K562 (cell line): ENCODE data around the gene TMEM203. TPM values are rescaled to one million over a fixed set of nuclear protein-coding genes. Genes with fewer than 3 reads are reported as not detected.
A peak's percentile ranks its signal among the peaks of the same experiment; 100 is the strongest.

Experiments used
- ATAC-seq: fragments of 200-7000 bp; cut with Tn5 transposase; 3 replicates; pipeline ENCODE4 v1.9.1; 2020; ENCODE audit warnings: moderate library complexity
- BruUV-seq: library from RNA; stranded (reverse); fragments of 400-500 nt; replicated peaks from 2 replicates; lab custom pipeline; 2021; lab: Mats Ljungman, UMichigan
- CTCF ChIA-PET: fragments of 300-600 bp; formaldehyde crosslinking; extraction: SDS; loops from one replicate; lab custom pipeline; 2021; ENCODE audit warnings: low intra/inter-chr PET ratio; lab: Yijun Ruan, JAX
- POLR2A ChIA-PET: fragments of 300-600, 350-650 bp; sonication (Branson Sonifier 250); formaldehyde crosslinking; extraction: SDS; loops from one replicate; lab custom pipeline; 2021; ENCODE audit warnings: antibody characterized with exemption, inconsistent platforms; lab: Yijun Ruan, JAX
- DNase-seq, 4 experiments: peaks; one replicate each; pipeline versions ENCODE4 v3.0.0 to v3.0.0-alpha.2; 2011 to 2018; ENCODE audit warnings: low spot score in 3 of 4, mixed read lengths in 3 of 4; ENCODE audit errors: extremely low read depth in 1 of 4
- FAIRE-seq: peaks from 2 replicates; lab custom pipeline; 2011; peaks lifted over from hg19 to GRCh38; lab: Jason Lieb, UNC
- H2AFZ ChIP-seq: 2 replicates; pipeline ENCODE4 v1.6.0; 2011; ENCODE audit warnings: low read depth, low read length, control low read depth, inconsistent platforms
- H3K27ac ChIP-seq: fragments of 200-600 bp; 3 replicates; pipeline ENCODE4 v1.8.0; 2011; ENCODE audit warnings: low read depth, mild to moderate bottlenecking, control low read depth, inconsistent platforms, low read length, moderate library complexity, mixed read lengths; ENCODE audit errors: extremely low read depth
- H3K27me3 ChIP-seq, 2 experiments: fragments of 300-600 bp in 1 of 2; 2 replicates in 1 of 2; 3 replicates in 1 of 2; pipeline versions ENCODE4 v1.6.0 to v1.8.0; 2011; ENCODE audit warnings: inconsistent platforms in 2 of 2, low read length in 2 of 2, mild to moderate bottlenecking in 1 of 2, mixed read lengths in 1 of 2, moderate library complexity in 1 of 2; ENCODE audit not compliant: control insufficient read depth in 2 of 2, insufficient read depth in 2 of 2
- H3K36me3 ChIP-seq: fragments of 300-600 bp; 3 replicates; pipeline ENCODE4 v1.8.0; 2011; ENCODE audit warnings: mild to moderate bottlenecking, low read length, inconsistent platforms; ENCODE audit not compliant: control insufficient read depth, insufficient read depth
- H3K4me1 ChIP-seq, 2 experiments: fragments of 200-600 bp in 1 of 2; replicated peaks in 1 of 2; 2 replicates in 1 of 2; 3 replicates in 1 of 2; pipeline versions ENCODE4 v1.5.1 to v1.8.0; 2011; ENCODE audit warnings: inconsistent platforms in 2 of 2, low read length in 2 of 2, mild to moderate bottlenecking in 1 of 2, mixed read lengths in 1 of 2, moderate library complexity in 1 of 2; ENCODE audit not compliant: control insufficient read depth in 2 of 2, insufficient read depth in 2 of 2
- H3K4me2 ChIP-seq: 2 replicates; pipeline ENCODE4 v1.6.1; 2011; ENCODE audit warnings: low read length, control low read depth, inconsistent platforms, mixed read lengths; ENCODE audit not compliant: insufficient read depth
- H3K4me3 ChIP-seq: fragments of 200-600 bp; sonication (generic), shearing (Covaris generic); 2 replicates; pipeline ENCODE4 v1.5.1; 2016; ENCODE audit warnings: control low read depth, inconsistent platforms
- H3K79me2 ChIP-seq: fragments of 200-600 bp; 3 replicates; pipeline ENCODE4 v1.8.0; 2011; ENCODE audit warnings: low read length, inconsistent platforms; ENCODE audit not compliant: control insufficient read depth, insufficient read depth
- H3K9ac ChIP-seq, 2 experiments: 2 replicates each; pipeline versions ENCODE4 v1.6.0 to v1.6.1; 2011; ENCODE audit warnings: low read depth in 2 of 2, low read length in 2 of 2, control low read depth in 1 of 2, inconsistent platforms in 1 of 2, mild to moderate bottlenecking in 1 of 2, mixed read lengths in 1 of 2; ENCODE audit not compliant: insufficient read depth in 1 of 2
- H3K9me1 ChIP-seq: one replicate; pipeline ENCODE4 v1.6.0; 2011; ENCODE audit warnings: inconsistent platforms, mild to moderate bottlenecking, low read length, moderate library complexity; ENCODE audit not compliant: control insufficient read depth, insufficient read depth
- H3K9me3 ChIP-seq: replicated peaks from 2 replicates; pipeline ENCODE4 v1.5.1; 2011; ENCODE audit warnings: low read depth, low read length, inconsistent platforms; ENCODE audit not compliant: control insufficient read depth, insufficient read depth
- H4K20me1 ChIP-seq: replicated peaks from 2 replicates; pipeline ENCODE4 v1.6.1; 2011; ENCODE audit warnings: low read length, inconsistent platforms, mixed read lengths; ENCODE audit not compliant: control insufficient read depth, insufficient read depth
- FOXP1 ChIP-seq: sonication (generic); formaldehyde crosslinking; IDR thresholded peaks from 2 replicates; pipeline ENCODE4 v1.8.0; 2022; ENCODE audit warnings: mild to moderate bottlenecking, missing genetic modification reagents
- LCOR ChIP-seq: sonication (generic); formaldehyde crosslinking; IDR thresholded peaks from 2 replicates; pipeline ENCODE4 v1.8.0; 2022; ENCODE audit warnings: mild to moderate bottlenecking, missing genetic modification reagents
- MYNN ChIP-seq, 2 experiments: sonication (generic); formaldehyde crosslinking in 1 of 2; IDR thresholded peaks; 2 replicates each; pipeline versions ENCODE4 v1.5.0 to v1.6.1; 2016 to 2020; ENCODE audit warnings: antibody characterized with exemption in 1 of 2, missing genetic modification reagents in 1 of 2
- PHB2 ChIP-seq: fragments of 450-650 bp; IDR thresholded peaks from 2 replicates; pipeline ENCODE4 v1.6.1; 2017; ENCODE audit warnings: low read depth
- RCOR1 ChIP-seq, 2 experiments: IDR thresholded peaks; 2 replicates each; pipeline ENCODE4 v1.6.1; 2012; ENCODE audit warnings: low read depth in 2 of 2, low read length in 2 of 2, borderline replicate concordance in 1 of 2, improper control_type of control experiment in 1 of 2
- SNRNP70 ChIP-seq: fragments of 200-400 bp; formaldehyde crosslinking; optimal IDR thresholded peaks from 2 replicates; pipeline ENCODE3; 2017; ENCODE audit warnings: low read depth, low read length
- STAG1 ChIP-seq: sonication (generic); formaldehyde crosslinking; IDR thresholded peaks from 2 replicates; pipeline ENCODE4 v1.5.0; 2020; ENCODE audit warnings: missing genetic modification reagents, borderline replicate concordance
- TCF7 ChIP-seq: sonication (generic); IDR thresholded peaks from 2 replicates; pipeline ENCODE4 v1.6.1; 2016; ENCODE audit warnings: antibody characterized with exemption, borderline replicate concordance
- TRIM28 ChIP-seq: fragments of 450-650 bp; IDR thresholded peaks from 2 replicates; pipeline ENCODE4 v1.6.1; 2017
- WGBS: fragments of 100-300 bp; shearing (Covaris generic); methylation state at CpG from one replicate; pipeline ENCODE4 v1.1.6; 2016; ENCODE audit warnings: low coverage, mixed read lengths; ENCODE audit not compliant: insufficient coverage; ENCODE audit errors: missing lambda C conversion rate; 5-methylcytosine and 5-hydroxymethylcytosine counted together
- in situ Hi-C: fragments of 300-500 bp; cut with MboI; formaldehyde crosslinking; loops from 4 replicates; pipeline ENCODE4 v1.15.0; 2018; ENCODE audit warnings: inconsistent platforms, mixed read lengths
- intact Hi-C: fragments of 100-400 bp; cut with micrococcal nuclease; formaldehyde crosslinking; loops from 2 replicates; pipeline ENCODE4 v1.14.2; 2022
- polyA plus RNA-seq, 8 experiments: library from polyadenylated mRNA; depleted of rRNA in 4 of 8; stranded (reverse) in 5 of 8; unstranded in 3 of 8; fragments of >200 nt; fragmentation: Nextera tagmentation in 2 of 8; fragmentation: Illumina TruSeq in 1 of 8; extraction: Ambion mirVana in 2 of 8; extraction: Trizol in 1 of 8; gene quantifications; 2 replicates each; pipeline versions ENCODE4 v1.2.1 to v1.2.3, GENCODE V29; 2011 to 2014; ENCODE audit warnings: inconsistent platforms in 1 of 8, missing spikeins in 1 of 8
- total RNA-seq, 7 experiments: library from RNA; depleted of rRNA in 6 of 7; stranded (reverse); fragments of >200 nt in 6 of 7; fragmentation: Illumina TruSeq in 2 of 7; extraction: Trizol in 2 of 7; gene quantifications; 2 replicates each; pipeline versions ENCODE4 v1.2.1 to v1.2.3, GENCODE V29; 2011 to 2021; ENCODE audit warnings: low replicate concordance in 1 of 7
- TF ChIP-seq, protein P1 (sequence below): fragments of 450-650 bp; IDR thresholded peaks from 2 replicates; pipeline ENCODE4 v1.7.1; 2018; ENCODE audit warnings: mild to moderate bottlenecking, low read depth; ENCODE audit not compliant: partially characterized antibody
- TF ChIP-seq, protein P2 (sequence below): fragments of 150-350 bp; IDR thresholded peaks from 2 replicates; pipeline ENCODE4 v1.6.1; 2014; ENCODE audit warnings: low read depth, mild to moderate bottlenecking, low read length, borderline replicate concordance
- TF ChIP-seq, protein P3 (sequence below): fragments of 450-650 bp; IDR thresholded peaks from 2 replicates; pipeline ENCODE4 v1.6.1; 2018; ENCODE audit warnings: mild to moderate bottlenecking, low read depth; ENCODE audit not compliant: partially characterized antibody

Gene TMEM203
- total and polyA plus RNA-seq, 9 of the 15 experiments (the other 6 are each of a cell fraction or from before 2014, with no cell fraction given): 8.8 to 59.5 (median 37.6) TPM

DNA sequence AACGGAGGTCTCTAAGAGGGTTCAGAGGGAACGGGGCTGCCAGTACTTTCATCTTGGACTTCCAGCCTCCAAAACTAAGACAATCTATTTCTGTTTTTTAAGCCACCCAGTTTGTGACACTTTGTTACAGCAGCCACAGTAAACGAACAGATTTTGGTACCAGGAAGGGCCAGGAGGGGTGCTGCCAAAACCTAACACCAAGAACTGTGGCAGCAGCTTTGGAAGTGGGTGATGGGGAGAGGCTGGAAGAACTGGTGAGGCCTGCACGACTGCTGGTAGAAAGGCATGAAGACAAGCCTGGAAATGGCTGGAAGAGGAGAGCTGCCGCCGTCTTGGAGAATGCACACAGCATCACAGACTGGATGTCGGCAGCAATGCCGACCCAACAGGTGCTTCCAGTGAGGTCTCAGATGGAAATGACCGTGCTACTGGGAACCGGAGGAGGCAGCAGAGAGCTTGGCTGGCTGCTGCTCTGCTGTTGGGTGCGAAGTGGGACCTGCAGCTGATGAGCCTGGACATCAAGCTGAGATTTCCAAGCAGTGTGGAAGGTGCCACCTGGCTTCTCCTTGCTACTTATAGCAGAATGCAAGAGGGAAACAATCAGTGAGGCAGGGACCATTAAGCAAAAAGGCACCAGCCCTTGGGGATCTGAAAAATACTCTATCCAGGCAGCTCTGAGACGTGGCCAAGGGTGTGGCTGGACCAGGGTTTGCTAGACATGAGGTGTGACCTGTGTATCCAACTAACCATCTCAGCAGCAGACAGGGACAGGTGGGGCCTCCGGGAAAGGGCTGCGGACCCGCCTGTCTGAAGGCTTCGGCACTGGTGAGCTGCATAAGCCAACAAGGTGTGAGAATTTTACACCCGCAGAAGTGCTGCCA is 28.9 kb downstream of the TMEM203 start:
- Histone ChIP-seq H3K36me3 (peaks cover 32% of the 10 kb centered on the region; the same call in 1 of the 3 replicates), H2AFZ (no peak overlapping the region), H3K4me3 (no peak overlapping the region), H3K4me2 (no peak overlapping the region), H3K9ac (no peak overlapping the region), H3K27ac (no peak overlapping the region), H3K27me3 (no peaks in the 10 kb centered on the region), H4K20me1 (0 out of 2 replicates have a peak, but pooled peaks cover 5% of the 10 kb centered on the region), H3K4me1 (peaks cover 3 to 81% of the 10 kb centered on the region in 2 experiments; a peak in 3 of 5 replicates), H3K9me1 (no peaks in the 10 kb centered on the region), H3K79me2 (no peaks in the 10 kb centered on the region), H3K9me3 (no peaks in the 10 kb centered on the region)
- no TSS peak for BruUV-seq
- ChIA-PET POLR2A (interaction anchor here (0.6 to 1.9 kb wide), 13 partner anchors 10 to 132 kb away, joined by 3 to 13 read pairs (median 4); partner anchors contain the start of genes ANAPC2, MAN1B1, SSNA1 and TPRN), CTCF (no interaction called here)
- ATAC-seq: peak; percentile 88
- peak; percentile 88 for FAIRE-seq
- 37% methylated on average over 17 of the region's 17 CpGs for WGBS
- intact Hi-C loops (no loop called here), in situ Hi-C loops (no loop called here)
- peak; percentile 49 to 73 (median 62) for DNase-seq
- TF ChIP-seq, protein P1, sequence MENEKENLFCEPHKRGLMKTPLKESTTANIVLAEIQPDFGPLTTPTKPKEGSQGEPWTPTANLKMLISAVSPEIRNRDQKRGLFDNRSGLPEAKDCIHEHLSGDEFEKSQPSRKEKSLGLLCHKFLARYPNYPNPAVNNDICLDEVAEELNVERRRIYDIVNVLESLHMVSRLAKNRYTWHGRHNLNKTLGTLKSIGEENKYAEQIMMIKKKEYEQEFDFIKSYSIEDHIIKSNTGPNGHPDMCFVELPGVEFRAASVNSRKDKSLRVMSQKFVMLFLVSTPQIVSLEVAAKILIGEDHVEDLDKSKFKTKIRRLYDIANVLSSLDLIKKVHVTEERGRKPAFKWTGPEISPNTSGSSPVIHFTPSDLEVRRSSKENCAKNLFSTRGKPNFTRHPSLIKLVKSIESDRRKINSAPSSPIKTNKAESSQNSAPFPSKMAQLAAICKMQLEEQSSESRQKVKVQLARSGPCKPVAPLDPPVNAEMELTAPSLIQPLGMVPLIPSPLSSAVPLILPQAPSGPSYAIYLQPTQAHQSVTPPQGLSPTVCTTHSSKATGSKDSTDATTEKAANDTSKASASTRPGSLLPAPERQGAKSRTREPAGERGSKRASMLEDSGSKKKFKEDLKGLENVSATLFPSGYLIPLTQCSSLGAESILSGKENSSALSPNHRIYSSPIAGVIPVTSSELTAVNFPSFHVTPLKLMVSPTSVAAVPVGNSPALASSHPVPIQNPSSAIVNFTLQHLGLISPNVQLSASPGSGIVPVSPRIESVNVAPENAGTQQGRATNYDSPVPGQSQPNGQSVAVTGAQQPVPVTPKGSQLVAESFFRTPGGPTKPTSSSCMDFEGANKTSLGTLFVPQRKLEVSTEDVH: peak; percentile 23
- TF ChIP-seq, protein P2, sequence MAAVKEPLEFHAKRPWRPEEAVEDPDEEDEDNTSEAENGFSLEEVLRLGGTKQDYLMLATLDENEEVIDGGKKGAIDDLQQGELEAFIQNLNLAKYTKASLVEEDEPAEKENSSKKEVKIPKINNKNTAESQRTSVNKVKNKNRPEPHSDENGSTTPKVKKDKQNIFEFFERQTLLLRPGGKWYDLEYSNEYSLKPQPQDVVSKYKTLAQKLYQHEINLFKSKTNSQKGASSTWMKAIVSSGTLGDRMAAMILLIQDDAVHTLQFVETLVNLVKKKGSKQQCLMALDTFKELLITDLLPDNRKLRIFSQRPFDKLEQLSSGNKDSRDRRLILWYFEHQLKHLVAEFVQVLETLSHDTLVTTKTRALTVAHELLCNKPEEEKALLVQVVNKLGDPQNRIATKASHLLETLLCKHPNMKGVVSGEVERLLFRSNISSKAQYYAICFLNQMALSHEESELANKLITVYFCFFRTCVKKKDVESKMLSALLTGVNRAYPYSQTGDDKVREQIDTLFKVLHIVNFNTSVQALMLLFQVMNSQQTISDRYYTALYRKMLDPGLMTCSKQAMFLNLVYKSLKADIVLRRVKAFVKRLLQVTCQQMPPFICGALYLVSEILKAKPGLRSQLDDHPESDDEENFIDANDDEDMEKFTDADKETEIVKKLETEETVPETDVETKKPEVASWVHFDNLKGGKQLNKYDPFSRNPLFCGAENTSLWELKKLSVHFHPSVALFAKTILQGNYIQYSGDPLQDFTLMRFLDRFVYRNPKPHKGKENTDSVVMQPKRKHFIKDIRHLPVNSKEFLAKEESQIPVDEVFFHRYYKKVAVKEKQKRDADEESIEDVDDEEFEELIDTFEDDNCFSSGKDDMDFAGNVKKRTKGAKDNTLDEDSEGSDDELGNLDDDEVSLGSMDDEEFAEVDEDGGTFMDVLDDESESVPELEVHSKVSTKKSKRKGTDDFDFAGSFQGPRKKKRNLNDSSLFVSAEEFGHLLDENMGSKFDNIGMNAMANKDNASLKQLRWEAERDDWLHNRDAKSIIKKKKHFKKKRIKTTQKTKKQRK: no peak
- no peak for TF ChIP-seq FOXP1
- TF ChIP-seq TRIM28: no peak
- 0 out of 2 replicates have a peak, but pooled peaks have one; percentile 45 for TF ChIP-seq LCOR (CRISPR knock-in tag)
- no peak for TF ChIP-seq SNRNP70
- TF ChIP-seq, protein P3, sequence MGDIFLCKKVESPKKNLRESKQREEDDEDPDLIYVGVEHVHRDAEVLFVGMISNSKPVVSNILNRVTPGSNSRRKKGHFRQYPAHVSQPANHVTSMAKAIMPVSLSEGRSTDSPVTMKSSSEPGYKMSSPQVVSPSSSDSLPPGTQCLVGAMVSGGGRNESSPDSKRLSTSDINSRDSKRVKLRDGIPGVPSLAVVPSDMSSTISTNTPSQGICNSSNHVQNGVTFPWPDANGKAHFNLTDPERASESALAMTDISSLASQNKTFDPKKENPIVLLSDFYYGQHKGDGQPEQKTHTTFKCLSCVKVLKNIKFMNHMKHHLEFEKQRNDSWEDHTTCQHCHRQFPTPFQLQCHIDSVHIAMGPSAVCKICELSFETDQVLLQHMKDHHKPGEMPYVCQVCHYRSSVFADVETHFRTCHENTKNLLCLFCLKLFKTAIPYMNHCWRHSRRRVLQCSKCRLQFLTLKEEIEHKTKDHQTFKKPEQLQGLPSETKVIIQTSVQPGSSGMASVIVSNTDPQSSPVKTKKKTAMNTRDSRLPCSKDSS: no peak
- no peak for TF ChIP-seq TCF7
- TF ChIP-seq MYNN (IDR thresholded peaks at IDR 0.05): 0 out of 2 replicates have a peak, but pooled peaks have one; percentile 42
- TF ChIP-seq MYNN (CRISPR knock-in tag; IDR thresholded peaks at IDR 0.05): no peak
- no peak for TF ChIP-seq PHB2
- TF ChIP-seq RCOR1 (IDR thresholded peaks at IDR 0.05; ENCODE audit: borderline replicate concordance in 1 of 2, low read depth in 2 of 2, low read length in 2 of 2): peak in 1 of 2 experiments; percentile 49; a peak in 1 of 4 replicates
- TF ChIP-seq STAG1 (CRISPR knock-in tag): 0 out of 2 replicates have a peak, but pooled peaks have one; percentile 8
